CD4-positive, alpha-beta T cell (primary cell): ENCODE results near the gene CTBP1. TPM values are rescaled to one million over a fixed set of nuclear protein-coding genes. Genes with fewer than 3 reads are reported as not detected.

Source experiments
- ATAC-seq: fragments of 200-7000 bp; cut with Tn5 transposase; one replicate; pipeline ENCODE4 v1.10.0; 2022; ENCODE audit warnings: mild to moderate bottlenecking; ENCODE audit not compliant: poor library complexity
- CTCF ChIA-PET: fragments of 350-600 bp; sonication (Branson Sonifier 250); formaldehyde crosslinking; loops from one replicate; lab custom pipeline; 2021; ENCODE audit warnings: antibody characterized with exemption, inconsistent platforms; lab: Charles Lee
- POLR2A ChIA-PET: fragments of 350-600 bp; sonication (Branson Sonifier 250); formaldehyde crosslinking; loops from one replicate; lab custom pipeline; 2021; ENCODE audit warnings: antibody characterized with exemption, inconsistent platforms; lab: Charles Lee
- DNase-seq, 14 experiments: peaks; one replicate each; pipeline ENCODE4 v3.0.0-alpha.2; 2013 to 2020; ENCODE audit warnings: mixed read lengths in 2 of 14
- H3K27ac ChIP-seq, 2 donors: one replicate each; pipeline versions ENCODE4 v1.5.1 to v1.7.0; 2013; ENCODE audit warnings: low read length in 2 of 2, low read depth in 1 of 2, mild to moderate bottlenecking in 1 of 2
- H3K27me3 ChIP-seq, 2 experiments: 1 replicate in 1 of 2; 2 replicates in 1 of 2; pipeline versions ENCODE4 v1.6.1 to v1.7.0; 2013; ENCODE audit warnings: low read length in 2 of 2, control low read depth in 1 of 2, mild to moderate bottlenecking in 1 of 2, moderate library complexity in 1 of 2; ENCODE audit not compliant: insufficient read depth in 2 of 2, control insufficient read depth in 1 of 2
- H3K36me3 ChIP-seq: one replicate; pipeline ENCODE4 v1.6.1; 2013; ENCODE audit warnings: low read length, control low read depth; ENCODE audit not compliant: insufficient read depth
- H3K4me1 ChIP-seq: one replicate; pipeline ENCODE4 v1.6.1; 2013; ENCODE audit warnings: low read length, control low read depth; ENCODE audit not compliant: insufficient read depth
- H3K4me3 ChIP-seq: one replicate; pipeline ENCODE4 v1.5.1; 2013; ENCODE audit warnings: mild to moderate bottlenecking, low read length, moderate library complexity
- H3K9me3 ChIP-seq, 2 experiments: 1 replicate in 1 of 2; 2 replicates in 1 of 2; pipeline versions ENCODE4 v1.6.1 to v1.7.0; 2013; ENCODE audit warnings: low read length in 2 of 2, mild to moderate bottlenecking in 2 of 2, control low read depth in 1 of 2, moderate library complexity in 1 of 2; ENCODE audit not compliant: control insufficient read depth in 1 of 2, insufficient read depth in 1 of 2
- H3K27ac Mint-ChIP-seq: one replicate; pipeline ENCODE4 v1.8.0; 2020; ENCODE audit warnings: mixed read lengths
- H3K27me3 Mint-ChIP-seq: one replicate; pipeline ENCODE4 v1.8.0; 2021; ENCODE audit warnings: mixed read lengths
- H3K36me3 Mint-ChIP-seq: one replicate; pipeline ENCODE4 v1.8.0; 2021; ENCODE audit warnings: low read depth, mixed read lengths
- H3K4me1 Mint-ChIP-seq: one replicate; pipeline ENCODE4 v1.8.0; 2021; ENCODE audit warnings: low read depth, mixed read lengths
- H3K4me3 Mint-ChIP-seq: one replicate; pipeline ENCODE4 v1.8.0; 2020; ENCODE audit warnings: mild to moderate bottlenecking, mixed read lengths
- H3K9me3 Mint-ChIP-seq: one replicate; pipeline ENCODE4 v1.8.0; 2020; ENCODE audit warnings: mixed read lengths
- CTCF ChIP-seq: fragments of 200-600 bp; IDR thresholded peaks from one replicate; pipeline ENCODE4 v1.8.0; 2022; ENCODE audit warnings: antibody characterized with exemption, mild to moderate bottlenecking
- intact Hi-C, 2 experiments: fragments of 100-400 bp; cut with DNase I in 1 of 2; cut with micrococcal nuclease in 1 of 2; formaldehyde crosslinking; loops; one replicate each; pipeline versions ENCODE4 v1.15.1 to v1.9.0; 2023 to 2025; cut with DNase I, micrococcal nuclease
- total RNA-seq, 174 experiments: library from RNA in 2 of 174; stranded (reverse) in 2 of 174; gene quantifications; one replicate each; pipeline ENCODE4 v1.2.3 and lab custom pipeline; 2021 to 2026

The CTBP1 gene
- total RNA-seq, 2 experiments from 2014 or later, result 132 to 148 TPM

GRCh38 chr4:1194010-1194900 lies 54.7 kb downstream of the CTBP1 start:
- DNase-seq (peak in 1 of 14 experiments; percentile 18), ATAC-seq (no peak)
- Histone ChIP-seq H3K27me3 (no peaks in the 10 kb centered on the region), H3K4me1 (peaks cover 13% of the 10 kb centered on the region), H3K9me3 (peaks cover 0 to 10% of the 10 kb centered on the region in 2 experiments), H3K4me3 (no peak overlapping the region), H3K36me3 (peaks cover 13% of the 10 kb centered on the region), H3K27ac (no peak overlapping the region)
- Mint-ChIP-seq H3K27me3 (no peaks in the 10 kb centered on the region), H3K9me3 (no peaks in the 10 kb centered on the region), H3K4me1 (peaks cover 8% of the 10 kb centered on the region), H3K4me3 (no peak overlapping the region), H3K36me3 (peaks cover 5% of the 10 kb centered on the region), H3K27ac (no peak overlapping the region)
- intact Hi-C loops, result no loop called here
- TF ChIP-seq CTCF, result no peak
- ChIA-PET POLR2A (no interaction called here), CTCF (no interaction called here)

- H3K4me3 Mint-ChIP-seq, result no peak overlapping the region
- peaks cover 13% of the 10 kb centered on the region for H3K36me3 ChIP-seq
- H3K27me3 ChIP-seq, result no peaks in the 10 kb centered on the region
- peaks cover 6% of the 10 kb centered on the region for H3K4me1 Mint-ChIP-seq
- no peak overlapping the region for H3K4me3 ChIP-seq
- DNase-seq (peak in 1 of 14 experiments; percentile 7), ATAC-seq (no peak)
- POLR2A ChIA-PET, result no interaction called here
- H3K27ac Mint-ChIP-seq, result no peak overlapping the region
- CTCF ChIA-PET, result no interaction called here
- peaks cover 0 to 10% of the 10 kb centered on the region in 2 experiments for H3K9me3 ChIP-seq
- peaks cover 5% of the 10 kb centered on the region for H3K36me3 Mint-ChIP-seq
- no peak overlapping the region for H3K27ac ChIP-seq
- intact Hi-C loops, result no loop called here
- peaks cover 13% of the 10 kb centered on the region for H3K4me1 ChIP-seq
- TF ChIP-seq CTCF, result no peak
- no peaks in the 10 kb centered on the region for H3K27me3 Mint-ChIP-seq
- H3K9me3 Mint-ChIP-seq, result no peaks in the 10 kb centered on the region
These were observed 55.5 kb downstream of the CTBP1 start for GRCh38 chr4:1193206-1194009.

- Histone ChIP-seq H3K36me3 (peaks cover 13% of the 10 kb centered on the region), H3K4me1 (peaks cover 13% of the 10 kb centered on the region), H3K27me3 (no peaks in the 10 kb centered on the region), H3K9me3 (peaks cover 0 to 10% of the 10 kb centered on the region in 2 experiments), H3K4me3 (no peak overlapping the region), H3K27ac (no peak overlapping the region)
- intact Hi-C loops, result no loop called here
- Mint-ChIP-seq H3K9me3 (no peaks in the 10 kb centered on the region), H3K4me3 (no peak overlapping the region), H3K27ac (no peak overlapping the region), H3K4me1 (no peaks in the 10 kb centered on the region), H3K36me3 (peaks cover 5% of the 10 kb centered on the region), H3K27me3 (no peaks in the 10 kb centered on the region)
- ChIA-PET POLR2A (interaction anchor here (1.2 kb wide), 1 partner anchor 9 kb away, joined by 8 read pairs; no protein-coding TSS in a partner anchor), CTCF (no interaction called here)
- ATAC-seq, result no peak
- TF ChIP-seq CTCF, result no peak
- DNase-seq, result no peak
These were observed 56.3 kb downstream of the CTBP1 start for GRCh38 chr4:1192493-1193205.
